HL-60/S4 (cell line): ENCODE data around the gene RBM19.

Experiments used
- in situ Hi-C: fragments of 300-500 bp; cut with MboI; formaldehyde crosslinking; loops from 2 replicates; pipeline ENCODE4 v1.14.3; 2022; ENCODE audit warnings: low sequenced_read_pairs

Gene RBM19

GRCh38 chr12:113889891-113890581 lies 76.1 kb downstream of the RBM19 start:
- in situ Hi-C loops, result no loop called here

DNA sequence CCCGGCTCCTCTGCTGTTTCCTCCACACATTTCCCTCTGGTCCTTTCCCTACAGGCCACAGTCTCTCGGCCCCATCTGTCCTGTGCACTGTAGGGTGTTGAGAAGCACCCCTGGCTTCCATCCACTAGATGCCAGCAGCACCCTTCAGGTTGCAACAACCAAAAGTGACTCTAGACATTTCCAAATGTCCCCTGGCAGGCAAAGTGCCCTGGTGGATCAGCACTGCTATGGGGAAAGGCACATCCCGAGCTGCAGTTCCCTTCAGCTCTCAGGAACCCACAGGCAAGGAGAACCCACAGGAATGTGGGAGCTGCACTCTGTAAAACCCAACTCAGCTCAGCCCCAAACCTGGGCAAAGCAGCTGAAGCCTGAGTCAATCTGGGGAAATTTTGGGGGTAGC lies 77.0 kb downstream of the RBM19 start:
- in situ Hi-C loops, result no loop called here

DNA sequence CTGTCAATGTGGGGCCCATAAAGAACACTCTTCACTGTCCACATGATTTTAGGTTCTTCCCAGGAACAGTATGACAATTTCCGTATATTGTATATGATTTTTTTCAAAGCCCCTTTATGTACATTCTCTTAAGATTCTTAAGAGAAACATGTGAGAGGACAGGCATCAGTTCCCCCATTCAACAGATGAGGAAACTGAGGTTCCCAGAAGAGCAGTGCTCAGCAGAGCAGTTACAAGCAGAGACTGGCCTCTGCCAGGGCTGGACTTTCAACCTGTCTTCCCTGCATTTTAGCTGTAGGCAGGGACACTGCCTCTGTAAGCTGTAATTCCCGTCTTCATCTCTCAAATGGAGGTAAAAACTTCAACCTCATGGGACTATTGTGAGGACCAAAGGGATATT lies 77.7 kb downstream of the RBM19 start:
- in situ Hi-C loops, result no loop called here

GRCh38 chr12:113887906-113888305 lies 78.2 kb downstream of the RBM19 start:
- in situ Hi-C loops, result no loop called here

- in situ Hi-C loops, result no loop called here
Measured at GRCh38 chr12:113886721-113887120, 79.4 kb downstream of the RBM19 start.

- in situ Hi-C loops, result no loop called here
Measured at GRCh38 chr12:113884392-113884791, 81.7 kb downstream of the RBM19 start.

DNA sequence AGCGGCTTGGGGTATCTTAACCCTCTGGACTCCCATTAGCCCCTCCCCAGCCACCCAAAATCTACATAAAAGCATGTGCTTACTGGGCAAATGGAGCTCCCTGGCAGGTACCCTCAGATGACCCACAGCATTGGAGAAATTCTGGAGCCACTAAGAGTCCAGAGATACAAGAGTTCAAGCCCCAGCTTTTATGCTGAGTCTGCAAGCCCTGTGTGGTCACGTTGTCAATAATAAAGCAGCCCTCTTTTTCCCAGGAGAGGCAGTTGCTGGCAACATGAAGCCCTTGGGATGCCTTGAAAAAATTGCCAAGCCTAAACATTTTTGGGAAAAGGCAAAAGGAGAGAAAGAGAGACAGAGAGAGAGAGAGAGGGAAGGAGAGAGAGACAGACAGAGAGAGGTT lies 83.4 kb downstream of the RBM19 start:
- in situ Hi-C loops, result no loop called here

GRCh38 chr12:113880988-113881962 lies 84.8 kb downstream of the RBM19 start:
- in situ Hi-C loops, result no loop called here

- in situ Hi-C loops, result no loop called here
Measured at GRCh38 chr12:113880326-113880725, 85.8 kb downstream of the RBM19 start.

DNA sequence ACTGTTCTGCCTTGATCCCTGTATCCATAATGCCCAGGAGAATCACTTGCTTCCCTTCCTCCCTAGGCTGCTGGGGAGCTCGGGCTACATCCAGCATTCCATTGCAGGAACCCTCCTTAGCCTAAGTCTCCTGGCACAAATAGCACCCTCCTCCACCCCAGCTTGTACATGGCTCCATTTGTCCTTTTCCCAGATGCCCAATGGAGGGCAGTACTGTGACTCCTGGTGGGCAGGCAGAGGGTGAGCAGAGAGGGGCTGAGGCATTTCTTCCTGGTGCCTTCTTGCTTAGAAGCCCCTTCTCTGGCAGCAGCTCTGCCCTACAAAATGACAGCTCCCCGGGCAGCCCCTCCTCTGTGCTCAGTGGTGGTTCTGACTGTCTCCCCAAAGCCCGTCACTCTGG lies 86.5 kb downstream of the RBM19 start:
- in situ Hi-C loops, result no loop called here

DNA sequence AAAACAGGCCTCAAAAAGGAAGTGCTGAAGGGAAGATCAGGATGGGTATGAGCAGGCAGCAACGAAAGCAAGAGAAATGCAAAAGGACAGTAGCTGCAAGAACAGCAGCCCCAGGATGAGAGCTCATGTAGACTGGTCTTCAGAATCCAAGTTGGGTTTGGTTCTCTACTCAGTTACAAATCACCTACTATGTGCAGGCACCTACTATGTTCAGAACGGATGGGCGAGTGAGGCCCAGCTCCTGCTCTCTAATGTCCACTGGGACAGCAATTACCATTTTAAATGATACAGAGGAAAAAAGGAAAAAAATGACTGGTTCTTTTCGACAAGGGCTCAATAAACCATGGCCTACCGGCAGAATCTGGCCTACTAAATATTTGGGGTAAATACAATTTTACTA lies 88.5 kb downstream of the RBM19 start:
- in situ Hi-C loops, result no loop called here

- in situ Hi-C loops, result no loop called here
Measured at GRCh38 chr12:113876160-113876559, 90.0 kb downstream of the RBM19 start.

GRCh38 chr12:113875691-113876090 lies 90.4 kb downstream of the RBM19 start:
- in situ Hi-C loops, result no loop called here

DNA sequence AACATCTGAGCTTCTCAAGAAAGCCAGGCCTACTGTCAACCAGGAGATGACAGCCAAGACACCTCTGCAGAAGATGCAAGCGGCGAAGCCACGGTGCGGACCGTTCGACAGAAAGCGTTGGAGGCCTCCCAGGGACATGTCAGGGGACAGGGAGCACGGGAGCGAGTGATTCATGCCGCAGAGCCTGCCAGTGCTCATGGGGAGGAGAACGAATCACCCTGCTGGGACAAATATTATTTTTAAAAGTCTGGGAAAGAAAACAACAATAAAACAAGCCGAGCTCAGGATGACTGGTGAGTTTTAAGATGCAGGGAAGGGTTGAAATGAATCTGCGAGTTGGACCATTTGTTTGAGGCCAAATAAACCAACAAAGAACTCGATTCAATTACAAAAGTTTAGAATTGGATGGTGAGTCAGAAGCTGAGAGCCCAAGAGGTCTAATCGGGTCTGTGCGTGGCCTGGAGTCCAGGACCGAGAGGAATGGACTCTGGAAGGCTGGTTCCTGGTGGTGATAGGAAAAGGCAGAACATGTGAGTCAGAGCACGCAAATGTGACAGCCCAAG lies 91.0 kb downstream of the RBM19 start:
- in situ Hi-C loops, result loop anchor here (25.0 kb wide), 1 partner anchor 663 kb away; the partner anchor contains the start of gene TPCN1

DNA sequence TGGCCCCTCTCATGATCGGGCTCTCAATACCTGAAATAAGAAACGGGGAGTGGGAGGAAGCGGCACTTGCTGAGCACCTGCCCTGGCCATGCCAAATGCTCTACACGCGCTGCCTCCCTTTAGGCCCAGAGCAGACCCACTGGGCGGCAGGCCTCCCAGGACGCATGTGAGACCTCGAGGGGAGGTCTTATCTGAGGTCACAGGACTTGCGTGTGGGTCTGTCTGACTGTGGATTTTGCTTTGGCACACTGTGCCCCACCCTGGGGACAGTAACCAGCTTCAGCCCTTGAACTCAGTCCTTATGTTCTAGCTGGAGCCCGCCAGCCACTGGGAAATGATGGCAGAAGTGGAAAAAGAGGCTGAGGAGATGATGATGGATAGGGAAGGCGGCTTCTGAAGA lies 91.8 kb downstream of the RBM19 start:
- in situ Hi-C loops, result loop anchor here (25.0 kb wide), 1 partner anchor 662 kb away; the partner anchor contains the start of gene TPCN1

GRCh38 chr12:113873740-113874139 lies 92.4 kb downstream of the RBM19 start:
- in situ Hi-C loops, result loop anchor here (25.0 kb wide), 1 partner anchor 661 kb away; the partner anchor contains the start of gene TPCN1

DNA sequence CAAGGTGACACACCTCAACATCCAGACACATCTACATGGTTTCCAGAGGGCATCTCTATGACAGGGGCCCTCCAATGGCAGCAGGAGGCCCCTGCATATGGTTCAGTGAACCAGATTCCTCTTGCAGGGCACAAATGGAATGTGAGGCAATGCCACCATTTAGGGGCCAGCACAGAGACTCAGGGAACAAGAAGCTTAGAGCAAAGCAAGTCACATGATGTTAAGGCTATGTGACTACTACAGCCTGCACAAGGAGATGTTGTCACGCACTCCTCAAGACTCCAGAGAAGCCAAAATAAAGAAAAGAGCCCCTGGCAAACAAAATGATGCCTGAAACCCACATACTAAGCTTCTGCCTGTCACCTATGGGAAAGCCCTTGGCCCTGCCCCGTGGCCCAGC lies 95.2 kb downstream of the RBM19 start:
- in situ Hi-C loops, result loop anchor here (25.0 kb wide), 1 partner anchor 659 kb away; the partner anchor contains the start of gene TPCN1

- in situ Hi-C loops, result loop anchor here (25.0 kb wide), 1 partner anchor 658 kb away; the partner anchor contains the start of gene TPCN1
Measured at GRCh38 chr12:113870035-113870434, 96.1 kb downstream of the RBM19 start.

DNA sequence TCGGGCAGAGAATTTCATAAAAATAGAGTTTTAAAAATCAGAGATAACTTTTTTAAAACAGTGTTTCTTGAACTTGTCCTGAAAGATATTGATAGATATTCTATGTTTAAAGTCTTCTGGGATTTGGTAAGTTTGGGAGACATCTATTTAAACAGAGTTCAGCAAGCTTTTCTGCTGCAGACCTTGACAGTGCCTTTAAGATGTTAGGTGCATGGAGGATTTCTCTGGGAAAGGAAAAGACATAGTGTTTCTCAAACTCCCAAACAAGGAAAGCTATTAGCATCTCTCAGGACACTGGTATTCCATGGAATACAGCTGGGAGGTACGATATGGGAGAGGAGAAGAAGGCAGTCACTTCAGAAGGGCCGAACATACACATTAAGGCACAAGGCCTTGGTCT lies 97.8 kb downstream of the RBM19 start:
- in situ Hi-C loops, result loop anchor here (25.0 kb wide), 1 partner anchor 656 kb away; the partner anchor contains the start of gene TPCN1

- in situ Hi-C loops, result loop anchor here (25.0 kb wide), 1 partner anchor 655 kb away; the partner anchor contains the start of gene TPCN1
Measured at GRCh38 chr12:113867258-113867657, 98.9 kb downstream of the RBM19 start.

DNA sequence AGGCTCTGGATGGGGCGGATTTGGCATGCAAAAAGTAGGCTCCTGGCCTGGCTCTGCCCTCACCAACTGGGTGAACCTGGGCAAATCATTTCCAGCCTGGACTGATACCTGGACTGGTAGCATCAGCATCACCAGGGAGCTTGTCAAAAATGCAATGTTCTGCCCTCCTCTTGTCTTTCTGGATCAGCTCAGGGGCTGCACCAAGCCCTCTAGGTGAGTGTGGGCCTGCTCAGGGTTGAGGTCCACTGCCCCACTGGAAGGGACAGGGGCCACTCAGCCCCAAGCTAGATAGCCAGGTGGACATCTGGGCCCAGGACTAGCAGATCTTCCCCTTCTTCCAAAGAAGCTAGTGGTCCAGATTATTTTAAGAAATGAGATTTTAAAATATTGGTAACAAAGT lies 99.6 kb downstream of the RBM19 start:
- in situ Hi-C loops, result loop anchor here (25.0 kb wide), 1 partner anchor 654 kb away; the partner anchor contains the start of gene TPCN1
